A172 (cell line): ENCODE measurements around the gene SNX30. TPM values are rescaled to one million over a fixed set of nuclear protein-coding genes. Genes with fewer than 3 reads are reported as not detected.
A peak's percentile ranks its signal among the peaks of the same experiment; 100 is the strongest.

Experiments used
- DNase-seq: peaks from one replicate; pipeline ENCODE4 v3.0.0-alpha.2; 2015; ENCODE audit warnings: low spot score
- total RNA-seq: library from RNA; depleted of rRNA; stranded (reverse); fragments of >200 nt; shearing (Covaris generic); gene quantifications from 2 replicates; pipeline ENCODE4 v1.2.3, GENCODE V29; 2014

SNX30 gene
- total RNA-seq, 1 experiment from 2014 or later: 11.8 TPM

GRCh38 chr9:112822618-112823017 lies 72.1 kb downstream of the SNX30 start:
- no peak for DNase-seq

GRCh38 chr9:112823257-112823656 lies 72.7 kb downstream of the SNX30 start:
- no peak for DNase-seq

GRCh38 chr9:112831281-112831851 lies 80.8 kb downstream of the SNX30 start:
- no peak for DNase-seq

GRCh38 chr9:112831969-112832368 lies 81.4 kb downstream of the SNX30 start:
- DNase-seq: no peak

- DNase-seq: no peak
Measured at GRCh38 chr9:112833081-112833480, 82.5 kb downstream of the SNX30 start.

DNA sequence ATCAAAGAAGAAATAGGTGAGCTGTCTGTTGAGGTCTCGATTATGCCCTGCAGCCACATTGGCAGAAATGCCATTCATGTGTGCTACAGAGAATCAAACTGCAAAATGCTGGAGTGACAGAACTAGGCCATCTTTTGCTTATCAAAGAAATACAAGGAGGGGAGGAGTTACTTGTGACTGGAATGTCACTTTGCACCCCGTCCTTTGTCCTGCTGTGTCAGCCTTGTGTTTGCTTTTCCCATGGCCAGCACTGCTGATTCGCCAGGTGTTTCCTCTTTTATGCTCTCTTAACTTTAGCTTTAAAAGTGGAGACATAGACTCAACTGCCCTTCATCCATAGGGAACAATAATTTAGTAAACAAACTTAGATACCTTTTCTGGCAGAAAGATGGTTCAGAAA lies 85.8 kb downstream of the SNX30 start:
- DNase-seq: no peak

DNA sequence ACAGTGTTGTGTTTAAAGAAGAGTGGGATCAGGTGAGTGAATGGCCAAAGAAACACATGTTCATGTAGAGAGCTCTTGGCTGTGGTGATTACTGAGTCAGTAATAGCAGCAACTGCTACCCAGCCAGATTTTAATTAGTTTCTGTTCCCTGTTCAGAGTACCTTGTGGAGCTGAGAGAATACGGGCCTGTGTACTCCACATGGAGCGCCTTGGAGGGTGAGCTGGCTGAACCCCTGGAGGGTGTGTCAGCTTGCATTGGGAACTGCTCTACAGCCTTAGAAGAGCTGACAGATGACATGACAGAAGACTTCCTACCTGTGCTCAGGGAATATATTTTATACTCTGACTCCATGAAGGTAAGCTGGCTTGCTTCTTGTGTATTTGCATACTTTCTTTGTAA lies 87.8 kb downstream of the SNX30 start:
- DNase-seq: no peak

- DNase-seq: no peak
Measured at GRCh38 chr9:112839331-112839730, 88.8 kb downstream of the SNX30 start.

DNA sequence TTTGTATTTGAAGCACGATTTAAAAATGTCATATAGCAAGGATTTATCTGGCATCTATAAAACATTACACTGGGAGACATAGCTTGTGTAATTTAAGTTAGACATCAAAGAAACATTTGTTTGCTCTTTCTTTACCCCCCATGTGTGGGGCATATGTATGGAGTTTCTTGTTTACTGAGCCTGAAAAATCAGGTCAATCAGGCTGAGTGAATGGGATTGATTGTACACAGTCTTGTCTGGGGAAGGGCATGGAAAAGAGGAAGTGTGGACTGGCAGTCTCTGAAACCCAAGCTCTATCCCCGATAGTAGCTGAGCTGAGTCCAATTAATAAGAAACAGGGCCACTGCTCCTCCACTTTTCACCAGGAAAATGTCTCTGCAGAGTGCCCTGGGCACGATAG lies 90.7 kb downstream of the SNX30 start:
- DNase-seq: no peak

GRCh38 chr9:112842555-112842954 lies 92.0 kb downstream of the SNX30 start:
- DNase-seq: no peak

GRCh38 chr9:112844771-112845542 lies 94.4 kb downstream of the SNX30 start:
- peak; percentile 59 for DNase-seq

- no peak for DNase-seq
Measured at GRCh38 chr9:112846528-112847488, 96.2 kb downstream of the SNX30 start.

DNA sequence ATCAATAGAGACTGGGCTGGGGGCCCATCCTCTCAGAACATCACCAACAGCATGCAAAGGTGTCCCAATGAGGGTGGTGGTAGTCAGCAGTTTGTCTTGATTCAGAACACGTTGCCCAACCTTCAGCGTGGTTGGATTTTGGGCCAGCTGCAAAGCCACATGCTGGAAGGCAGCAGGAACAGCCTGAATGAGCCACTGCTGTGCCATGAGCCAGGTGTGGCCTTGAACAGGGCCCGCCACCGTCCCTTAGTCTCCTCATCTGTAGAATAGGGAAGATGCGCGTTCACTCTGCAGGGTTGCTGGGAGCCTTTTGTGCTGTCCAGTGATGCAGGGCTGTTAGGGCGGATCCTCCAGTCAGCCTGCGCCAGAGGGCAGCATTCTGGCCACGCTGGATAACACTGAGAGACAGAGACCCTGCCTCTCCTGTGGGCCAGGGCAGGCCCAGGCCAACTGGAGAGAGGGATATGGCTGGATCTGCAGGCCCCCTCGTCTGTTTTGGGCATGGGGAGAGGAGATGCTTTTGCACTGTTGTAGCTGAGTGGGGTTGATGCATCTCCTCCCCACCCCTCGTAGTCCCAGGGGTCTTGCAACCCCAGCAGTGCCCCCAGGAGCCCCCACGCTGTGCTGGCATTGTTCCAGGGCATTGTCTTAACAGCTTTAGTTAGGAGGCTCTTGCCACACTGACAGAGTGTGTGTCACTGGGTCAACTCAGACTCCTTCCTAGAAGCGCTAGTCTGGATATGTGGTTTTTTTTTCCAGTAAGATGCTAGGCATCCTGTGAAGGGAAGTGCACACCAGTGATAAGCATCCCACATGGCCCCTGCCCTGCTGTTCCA lies 98.0 kb downstream of the SNX30 start:
- no peak for DNase-seq

GRCh38 chr9:112849363-112849922 lies 98.9 kb downstream of the SNX30 start:
- no peak for DNase-seq

GRCh38 chr9:112850840-112851239 lies 100.3 kb downstream of the SNX30 start:
- no peak for DNase-seq

DNA sequence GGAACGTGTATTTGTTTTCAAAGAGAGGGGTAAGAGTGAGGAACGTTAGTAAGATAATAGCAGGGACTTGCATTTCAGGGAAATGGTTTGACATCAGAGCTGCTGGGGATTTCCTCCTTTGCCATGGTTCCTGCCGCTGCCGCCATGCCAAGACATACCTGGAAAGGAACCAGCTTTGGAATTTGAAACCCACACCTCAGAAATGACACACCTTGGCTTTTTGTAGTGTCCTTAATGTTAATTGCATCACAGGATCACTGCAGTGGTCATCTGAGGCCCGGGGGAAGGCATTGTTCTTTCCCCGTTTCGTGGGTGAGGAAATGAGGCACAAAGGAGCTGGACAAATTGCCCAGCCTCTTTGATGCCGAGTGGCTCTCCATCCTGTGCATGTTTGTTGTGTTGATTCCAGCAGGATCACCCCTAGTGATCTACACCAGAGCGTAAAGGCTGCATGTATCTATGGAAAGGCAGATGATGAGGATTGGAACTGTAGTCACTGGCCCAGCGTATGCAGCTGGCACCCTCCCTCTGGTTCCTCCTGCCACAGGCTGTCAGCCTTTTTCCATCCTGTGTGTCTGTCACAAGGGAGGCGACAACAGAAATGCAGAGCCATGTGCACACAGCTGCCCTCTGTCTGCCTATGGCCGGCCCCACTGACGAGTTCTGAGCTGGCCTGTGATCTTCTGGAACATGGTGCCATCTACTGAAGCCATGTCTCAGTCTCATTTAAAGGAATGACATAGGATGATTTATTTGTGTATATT lies 102.4 kb downstream of the SNX30 start:
- no peak for DNase-seq

- DNase-seq: no peak
Measured at GRCh38 chr9:112853882-112854585, 103.5 kb downstream of the SNX30 start.

- DNase-seq: no peak
Measured at GRCh38 chr9:112854657-112855056, 104.1 kb downstream of the SNX30 start.

GRCh38 chr9:112856200-112856599 lies 105.6 kb downstream of the SNX30 start:
- no peak for DNase-seq

DNA sequence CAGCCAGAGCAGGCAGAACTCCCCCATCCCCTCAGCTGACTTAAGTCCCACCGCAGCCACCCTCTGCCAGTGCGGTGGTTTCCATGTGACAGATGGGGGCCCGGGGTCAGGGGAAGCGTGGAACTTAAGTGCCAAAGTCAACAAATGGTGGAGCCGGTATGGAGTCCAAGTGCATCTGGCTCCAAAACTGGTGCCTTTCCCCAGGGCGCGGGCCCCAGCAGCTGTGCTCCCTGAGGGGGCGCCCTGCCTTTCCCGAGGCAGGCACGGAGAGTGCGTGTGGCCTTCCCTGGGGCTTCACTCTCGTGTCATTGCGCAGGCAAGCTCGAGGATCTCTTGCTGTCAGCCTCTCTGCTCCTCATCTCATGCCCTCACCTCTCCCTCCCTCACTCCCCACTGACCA lies 106.3 kb downstream of the SNX30 start:
- no peak for DNase-seq
